ENCODE measurements around the gene MGAT5B.

GRCh38 chr17:76886395-76886794 lies 18.2 kb downstream of the MGAT5B start:
- no peak for TF ChIP-seq POLR2A (IDR thresholded peaks at IDR 0.05; ENCODE audit: low read depth, low read length)
- TF ChIP-seq SPI1 (IDR thresholded peaks at IDR 0.05; ENCODE audit: low read depth, low read length): no peak

All from GM12891 (cell line).